Measurements from ENCODE around the gene TMEM120B.

- TF ChIP-seq POLR2A (IDR thresholded peaks at IDR 0.05), result no peak
- TF ChIP-seq CTCF (IDR thresholded peaks at IDR 0.05), result no peak
Measured at GRCh38 chr12:121731473-121731872, 18.9 kb downstream of the TMEM120B start.
